ENCODE results near the gene MT1G.

DNA sequence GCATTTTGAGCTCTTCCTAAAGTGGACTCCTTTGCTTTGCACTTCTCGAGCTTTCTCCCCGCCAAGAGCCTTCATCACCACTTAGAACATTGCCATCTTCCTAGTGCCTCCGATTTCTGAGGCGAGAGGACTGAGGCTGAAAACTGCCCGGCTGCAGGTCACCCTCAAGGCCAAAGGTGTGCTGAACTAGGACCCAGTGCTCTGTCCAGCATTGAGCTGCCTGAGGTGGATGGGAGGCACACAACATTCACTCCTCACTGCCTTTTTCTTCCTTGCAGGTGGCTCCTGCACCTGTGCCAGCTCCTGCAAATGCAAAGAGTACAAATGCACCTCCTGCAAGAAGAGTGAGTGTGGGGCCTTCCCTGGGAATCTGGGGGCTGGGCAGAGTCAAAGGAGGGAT is 24.0 kb downstream of the MT1G start:
- TF ChIP-seq, protein P1, sequence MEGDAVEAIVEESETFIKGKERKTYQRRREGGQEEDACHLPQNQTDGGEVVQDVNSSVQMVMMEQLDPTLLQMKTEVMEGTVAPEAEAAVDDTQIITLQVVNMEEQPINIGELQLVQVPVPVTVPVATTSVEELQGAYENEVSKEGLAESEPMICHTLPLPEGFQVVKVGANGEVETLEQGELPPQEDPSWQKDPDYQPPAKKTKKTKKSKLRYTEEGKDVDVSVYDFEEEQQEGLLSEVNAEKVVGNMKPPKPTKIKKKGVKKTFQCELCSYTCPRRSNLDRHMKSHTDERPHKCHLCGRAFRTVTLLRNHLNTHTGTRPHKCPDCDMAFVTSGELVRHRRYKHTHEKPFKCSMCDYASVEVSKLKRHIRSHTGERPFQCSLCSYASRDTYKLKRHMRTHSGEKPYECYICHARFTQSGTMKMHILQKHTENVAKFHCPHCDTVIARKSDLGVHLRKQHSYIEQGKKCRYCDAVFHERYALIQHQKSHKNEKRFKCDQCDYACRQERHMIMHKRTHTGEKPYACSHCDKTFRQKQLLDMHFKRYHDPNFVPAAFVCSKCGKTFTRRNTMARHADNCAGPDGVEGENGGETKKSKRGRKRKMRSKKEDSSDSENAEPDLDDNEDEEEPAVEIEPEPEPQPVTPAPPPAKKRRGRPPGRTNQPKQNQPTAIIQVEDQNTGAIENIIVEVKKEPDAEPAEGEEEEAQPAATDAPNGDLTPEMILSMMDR (IDR thresholded peaks at IDR 0.05), result no peak
- no peak for TF ChIP-seq POLR2A (IDR thresholded peaks at IDR 0.05)
